ENCODE data around the gene PIK3C3. TPM values are rescaled to one million over a fixed set of nuclear protein-coding genes. Genes with fewer than 3 reads are reported as not detected.

The PIK3C3 gene
- polyA plus RNA-seq, 1 of the 3 experiments (the other 2 are of a cell fraction): 26.9 TPM

DNA sequence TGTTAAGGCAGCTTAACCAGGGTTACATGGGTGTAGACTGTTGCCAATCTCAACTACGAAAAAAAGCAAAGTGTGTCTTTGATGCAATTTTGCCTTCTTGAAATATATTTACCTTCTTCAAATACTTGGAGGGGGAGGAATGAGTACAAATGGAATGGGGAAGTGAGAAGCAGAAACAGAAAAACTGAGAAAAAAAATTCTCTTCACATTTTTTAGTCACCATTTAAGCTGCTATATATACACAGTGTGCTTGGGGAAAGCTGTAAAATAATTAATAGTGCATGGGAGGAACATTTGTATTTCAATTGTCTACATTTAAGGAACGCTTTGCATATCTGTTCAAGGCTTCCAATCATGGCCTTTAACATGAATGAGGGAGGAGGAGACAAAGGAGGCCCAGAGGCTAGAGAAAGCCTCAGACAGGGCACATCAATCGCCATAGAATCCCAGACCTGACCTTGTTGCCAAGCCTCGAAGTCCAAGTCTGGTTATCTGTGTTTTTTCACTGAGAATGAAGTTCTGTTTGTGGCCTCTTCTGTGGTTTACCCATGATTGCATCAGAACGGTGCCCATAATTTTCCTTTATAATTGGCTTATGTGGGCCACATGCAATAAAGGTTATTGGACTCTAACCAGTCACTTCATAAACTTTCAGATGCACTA is 158.6 kb downstream of the PIK3C3 start:
- CTCF ChIA-PET: interaction anchor here (0.6 to 4.6 kb wide), 96 partner anchors 8 to 1484 kb away, joined by 3 to 78 read pairs (median 5); partner anchors contain the start of gene SYT4

GRCh38 chr18:42114310-42114943 is 159.4 kb downstream of the PIK3C3 start:
- Histone ChIP-seq H3K27ac (ENCODE audit: low read depth in 2 of 2, low read length in 1 of 2) (peak overlapping the region; percentile 32 to 34; a peak in 3 of 4 replicates), H3K4me2 (peak overlapping the region; percentile 27; the same call in 1 of the 2 replicates), H3K36me3 (replicated peaks in 1 of 2; ENCODE audit: control insufficient read depth in 1 of 2, insufficient read depth in 2 of 2, low read length in 1 of 2) (no peaks in the 10 kb centered on the region), H3K79me2 (ENCODE audit: insufficient read depth) (no peaks in the 10 kb centered on the region), H4K20me1 (ENCODE audit: insufficient read depth) (no peaks in the 10 kb centered on the region), H3K27me3 (ENCODE audit: insufficient read depth) (no peaks in the 10 kb centered on the region), H3F3A (replicated peaks; ENCODE audit: insufficient read depth) (no peaks in the 10 kb centered on the region), H2AFZ (ENCODE audit: low read depth) (peak overlapping the region; percentile 97), H3K4me1 (ENCODE audit: control insufficient read depth in 1 of 2, insufficient read depth in 2 of 2, low read depth in 1 of 2, low read length in 1 of 2) (peaks cover 0 to 8% of the 10 kb centered on the region in 2 experiments; a peak in 2 of 4 replicates), H3K9me3 (no peaks in the 10 kb centered on the region), H3K9ac (peak overlapping the region; percentile 33; the same call in 1 of the 2 replicates), H3K9me2 (no peaks in the 10 kb centered on the region), H3K4me3 (ENCODE audit: low read depth in 2 of 2, low read length in 1 of 2) (peak overlapping the region in 1 of 2 experiments; percentile 49; a peak in 1 of 4 replicates)
- DNase-seq: peak; percentile 52
- CTCF ChIA-PET: interaction anchor here (0.6 to 4.6 kb wide), 103 partner anchors 9 to 1484 kb away, joined by 3 to 78 read pairs (median 4); partner anchors contain the start of gene SYT4
- POLR2A ChIA-PET: interaction anchor here (1.0 kb wide), 1 partner anchor 1163 kb away, joined by 6 read pairs; the partner anchor contains the start of gene SYT4
- WGBS (ENCODE audit: low lambda C conversion rate): 20% methylated on average over 7 of the region's 7 CpGs
- TF ChIP-seq YY1 (IDR thresholded peaks at IDR 0.05; ENCODE audit: low read depth) (no peak), TAF1 (IDR thresholded peaks at IDR 0.05; ENCODE audit: borderline replicate concordance, low read depth, low read length) (peak; percentile 43; the same call in 1 of the 2 replicates), GATA2 (CRISPR knock-in tag; IDR thresholded peaks at IDR 0.05) (no peak), RCOR1 (IDR thresholded peaks at IDR 0.05; ENCODE audit: low read length) (peak; percentile 36; the same call in 1 of the 2 replicates), EP300 (IDR thresholded peaks at IDR 0.05; ENCODE audit: borderline replicate concordance in 1 of 2, low read depth in 1 of 2, low read length in 1 of 2) (no peak), USF1 (IDR thresholded peaks at IDR 0.05; ENCODE audit: borderline replicate concordance, low read depth) (no peak), RAD21 (IDR thresholded peaks at IDR 0.05; ENCODE audit: low read length) (peak; percentile 99), REST (IDR thresholded peaks at IDR 0.05; ENCODE audit: low read depth, low read length) (no peak), SMC3 (IDR thresholded peaks at IDR 0.05; ENCODE audit: low read depth, low read length) (peak; percentile 82), MXI1 (IDR thresholded peaks at IDR 0.05; ENCODE audit: low read depth, low read length) (no peak)
- TF ChIP-seq, protein P1, sequence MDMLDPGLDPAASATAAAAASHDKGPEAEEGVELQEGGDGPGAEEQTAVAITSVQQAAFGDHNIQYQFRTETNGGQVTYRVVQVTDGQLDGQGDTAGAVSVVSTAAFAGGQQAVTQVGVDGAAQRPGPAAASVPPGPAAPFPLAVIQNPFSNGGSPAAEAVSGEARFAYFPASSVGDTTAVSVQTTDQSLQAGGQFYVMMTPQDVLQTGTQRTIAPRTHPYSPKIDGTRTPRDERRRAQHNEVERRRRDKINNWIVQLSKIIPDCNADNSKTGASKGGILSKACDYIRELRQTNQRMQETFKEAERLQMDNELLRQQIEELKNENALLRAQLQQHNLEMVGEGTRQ (IDR thresholded peaks at IDR 0.05; ENCODE audit: borderline replicate concordance, low read depth, low read length): no peak

More for the DNA sequence above, 158.6 kb downstream of the PIK3C3 start:
- Histone ChIP-seq H3K9ac (peak overlapping the region; percentile 33; the same call in 1 of the 2 replicates), H3K27me3 (ENCODE audit: insufficient read depth) (no peaks in the 10 kb centered on the region), H3K27ac (ENCODE audit: low read depth in 2 of 2, low read length in 1 of 2) (peak overlapping the region; percentile 32 to 34; a peak in 3 of 4 replicates), H3K4me2 (peak overlapping the region; percentile 27; the same call in 1 of the 2 replicates), H3K9me2 (no peaks in the 10 kb centered on the region), H3K4me3 (ENCODE audit: low read depth in 2 of 2, low read length in 1 of 2) (peak overlapping the region in 1 of 2 experiments; percentile 49; a peak in 1 of 4 replicates), H3F3A (replicated peaks; ENCODE audit: insufficient read depth) (no peaks in the 10 kb centered on the region), H3K36me3 (replicated peaks in 1 of 2; ENCODE audit: control insufficient read depth in 1 of 2, insufficient read depth in 2 of 2, low read length in 1 of 2) (no peaks in the 10 kb centered on the region), H3K4me1 (ENCODE audit: control insufficient read depth in 1 of 2, insufficient read depth in 2 of 2, low read depth in 1 of 2, low read length in 1 of 2) (peaks cover 0 to 8% of the 10 kb centered on the region in 2 experiments; a peak in 2 of 4 replicates), H3K79me2 (ENCODE audit: insufficient read depth) (no peaks in the 10 kb centered on the region), H3K9me3 (no peaks in the 10 kb centered on the region), H4K20me1 (ENCODE audit: insufficient read depth) (no peaks in the 10 kb centered on the region), H2AFZ (ENCODE audit: low read depth) (peak overlapping the region; percentile 97)
- no peak for TF ChIP-seq FOSL2 (IDR thresholded peaks at IDR 0.05; ENCODE audit: borderline replicate concordance, low read depth)
- no peak for TF ChIP-seq SMC3 (IDR thresholded peaks at IDR 0.05; ENCODE audit: low read depth, low read length)
- TF ChIP-seq TEAD4 (IDR thresholded peaks at IDR 0.05; ENCODE audit: borderline replicate concordance, insufficient read depth): no peak
- no peak for TF ChIP-seq NFIC (IDR thresholded peaks at IDR 0.05; ENCODE audit: borderline replicate concordance)
- TF ChIP-seq EZH2phosphoT487 (IDR thresholded peaks at IDR 0.05; ENCODE audit: borderline replicate concordance, low read depth): no peak
- TF ChIP-seq RFX5 (IDR thresholded peaks at IDR 0.05; ENCODE audit: low read length): no peak
- TF ChIP-seq CHD2 (IDR thresholded peaks at IDR 0.05; ENCODE audit: low read length, partially characterized antibody): no peak
- TF ChIP-seq, protein P1 (IDR thresholded peaks at IDR 0.05; ENCODE audit: borderline replicate concordance, low read depth, low read length): no peak
- no peak for TF ChIP-seq NRF1 (IDR thresholded peaks at IDR 0.05; ENCODE audit: low read depth, low read length)
- TF ChIP-seq MEF2A (IDR thresholded peaks at IDR 0.05; ENCODE audit: borderline replicate concordance, low read depth): no peak
- TF ChIP-seq EP300 (IDR thresholded peaks at IDR 0.05; ENCODE audit: borderline replicate concordance in 1 of 2, low read depth in 1 of 2, low read length in 1 of 2): no peak
- TF ChIP-seq FOXM1 (IDR thresholded peaks at IDR 0.05; ENCODE audit: low read depth): no peak
- WGBS (ENCODE audit: low lambda C conversion rate): 68% methylated on average over 5 of the region's 5 CpGs
- POLR2A ChIA-PET: interaction anchor here (1.0 kb wide), 1 partner anchor 1163 kb away, joined by 6 read pairs; the partner anchor contains the start of gene SYT4
- no peak for DNase-seq

All from SK-N-SH (cell line).